ENCODE results near the gene EXOG. TPM values are rescaled to one million over a fixed set of nuclear protein-coding genes. Genes with fewer than 3 reads are reported as not detected.

EXOG gene
- total RNA-seq, 2 donors from 2014 or later, result 6.1 to 12.0 TPM

DNA sequence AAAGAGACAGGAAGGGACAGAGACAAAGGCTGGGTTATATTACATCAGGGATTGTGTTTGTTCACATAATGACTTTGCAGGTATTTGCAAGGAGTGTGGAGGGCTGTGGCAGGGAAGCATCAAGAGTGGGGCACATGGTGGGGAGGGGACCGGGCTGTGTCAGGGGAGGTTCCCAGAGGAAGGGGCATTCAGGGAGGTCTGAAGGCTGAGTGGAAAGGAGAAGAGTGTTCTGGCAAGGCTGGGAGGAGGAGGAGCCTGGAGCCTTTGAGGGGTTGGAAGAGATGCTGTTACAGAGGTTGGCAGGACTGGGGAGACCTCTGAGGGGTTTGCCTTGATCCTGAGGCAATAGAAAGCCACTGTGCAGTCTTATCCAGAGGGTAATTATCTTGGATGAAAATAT lies 49.4 kb downstream of the EXOG start:
- Histone ChIP-seq H3K27ac (no peak overlapping the region), H3K4me1 (no peaks in the 10 kb centered on the region), H3K27me3 (no peaks in the 10 kb centered on the region), H3K9me3 (no peaks in the 10 kb centered on the region), H3K4me3 (no peak overlapping the region), H3K36me3 (no peaks in the 10 kb centered on the region), H3K9ac (ENCODE audit: low read depth in 2 of 2, low read length in 2 of 2) (no peak overlapping the region)
- no peak for DNase-seq
- intact Hi-C loops (cut with DNase I), result no loop called here
- TF ChIP-seq, protein P1, sequence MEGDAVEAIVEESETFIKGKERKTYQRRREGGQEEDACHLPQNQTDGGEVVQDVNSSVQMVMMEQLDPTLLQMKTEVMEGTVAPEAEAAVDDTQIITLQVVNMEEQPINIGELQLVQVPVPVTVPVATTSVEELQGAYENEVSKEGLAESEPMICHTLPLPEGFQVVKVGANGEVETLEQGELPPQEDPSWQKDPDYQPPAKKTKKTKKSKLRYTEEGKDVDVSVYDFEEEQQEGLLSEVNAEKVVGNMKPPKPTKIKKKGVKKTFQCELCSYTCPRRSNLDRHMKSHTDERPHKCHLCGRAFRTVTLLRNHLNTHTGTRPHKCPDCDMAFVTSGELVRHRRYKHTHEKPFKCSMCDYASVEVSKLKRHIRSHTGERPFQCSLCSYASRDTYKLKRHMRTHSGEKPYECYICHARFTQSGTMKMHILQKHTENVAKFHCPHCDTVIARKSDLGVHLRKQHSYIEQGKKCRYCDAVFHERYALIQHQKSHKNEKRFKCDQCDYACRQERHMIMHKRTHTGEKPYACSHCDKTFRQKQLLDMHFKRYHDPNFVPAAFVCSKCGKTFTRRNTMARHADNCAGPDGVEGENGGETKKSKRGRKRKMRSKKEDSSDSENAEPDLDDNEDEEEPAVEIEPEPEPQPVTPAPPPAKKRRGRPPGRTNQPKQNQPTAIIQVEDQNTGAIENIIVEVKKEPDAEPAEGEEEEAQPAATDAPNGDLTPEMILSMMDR (IDR thresholded peaks at IDR 0.05), result no peak

DNA sequence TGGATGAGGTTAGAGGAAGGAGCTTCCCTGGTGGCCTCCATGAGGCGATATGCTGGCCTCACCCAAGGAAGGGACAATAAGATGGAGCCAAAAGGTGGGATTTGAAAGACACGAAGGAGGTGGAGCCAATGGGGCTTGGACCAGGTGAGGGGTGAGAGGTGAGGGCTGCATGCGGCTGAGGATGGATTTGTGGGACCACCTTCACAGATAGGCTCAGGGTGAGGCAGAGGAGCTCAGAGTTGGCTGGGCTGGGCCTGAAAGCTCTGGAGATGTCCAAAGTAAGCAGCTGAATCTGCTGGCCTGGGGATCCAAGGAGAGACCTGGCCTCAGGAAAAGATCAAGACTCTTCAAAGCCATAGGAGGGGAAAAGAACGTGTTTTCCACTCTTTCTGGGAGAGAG lies 49.8 kb downstream of the EXOG start:
- intact Hi-C loops (cut with DNase I), result no loop called here
- H3K9ac ChIP-seq (ENCODE audit: low read depth in 2 of 2, low read length in 2 of 2), result no peak overlapping the region
- TF ChIP-seq, protein P1 (IDR thresholded peaks at IDR 0.05), result no peak
- H3K36me3 ChIP-seq, result no peaks in the 10 kb centered on the region
- no peak overlapping the region for H3K27ac ChIP-seq
- no peak overlapping the region for H3K4me3 ChIP-seq
- no peaks in the 10 kb centered on the region for H3K9me3 ChIP-seq
- H3K4me1 ChIP-seq, result no peaks in the 10 kb centered on the region
- H3K27me3 ChIP-seq, result no peaks in the 10 kb centered on the region
- DNase-seq, result no peak

DNA sequence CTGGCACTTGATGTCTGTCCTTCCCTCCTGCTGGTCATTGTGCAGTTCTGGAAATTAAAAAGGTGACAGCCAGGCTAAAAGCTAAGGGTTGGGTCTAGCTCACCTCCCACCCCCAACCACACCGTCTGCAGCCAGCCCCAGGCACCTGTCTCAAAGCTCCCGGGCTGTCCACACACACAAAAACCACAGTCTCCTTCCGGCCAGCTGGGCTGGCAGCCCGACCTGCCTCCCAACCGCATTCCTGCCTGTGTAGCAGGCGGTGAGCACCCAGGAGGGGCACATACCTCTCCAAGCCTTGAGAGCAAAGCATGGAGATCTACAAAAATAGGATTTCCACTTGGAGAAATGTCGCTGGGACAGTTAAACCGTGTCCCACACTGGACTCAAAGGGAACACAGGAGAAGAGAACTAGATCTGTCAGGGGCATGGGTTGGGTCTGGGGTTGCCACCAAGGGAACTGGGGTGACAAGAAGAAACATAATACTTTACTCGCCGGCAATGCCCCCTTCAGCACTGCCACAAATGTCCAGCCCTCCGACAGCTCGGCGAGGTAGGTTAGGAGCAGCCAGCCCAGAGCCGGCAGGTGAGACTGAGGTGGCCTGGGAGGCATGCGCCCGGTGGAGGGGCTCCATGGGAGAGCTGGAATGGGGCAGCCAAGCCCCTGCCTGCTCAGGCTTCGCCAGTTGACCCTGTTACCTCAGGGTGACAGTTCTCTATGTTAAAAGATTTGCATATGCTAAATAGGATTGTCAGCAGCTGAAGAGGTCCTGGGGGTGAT lies 52.2 kb downstream of the EXOG start:
- Histone ChIP-seq H3K36me3 (no peaks in the 10 kb centered on the region), H3K9me3 (no peaks in the 10 kb centered on the region), H3K4me1 (no peaks in the 10 kb centered on the region), H3K27ac (no peak overlapping the region), H3K9ac (ENCODE audit: low read depth in 2 of 2, low read length in 2 of 2) (no peak overlapping the region), H3K4me3 (no peak overlapping the region), H3K27me3 (no peaks in the 10 kb centered on the region)
- intact Hi-C loops (cut with DNase I), result no loop called here
- TF ChIP-seq, protein P1 (IDR thresholded peaks at IDR 0.05), result no peak
- DNase-seq, result no peak

DNA sequence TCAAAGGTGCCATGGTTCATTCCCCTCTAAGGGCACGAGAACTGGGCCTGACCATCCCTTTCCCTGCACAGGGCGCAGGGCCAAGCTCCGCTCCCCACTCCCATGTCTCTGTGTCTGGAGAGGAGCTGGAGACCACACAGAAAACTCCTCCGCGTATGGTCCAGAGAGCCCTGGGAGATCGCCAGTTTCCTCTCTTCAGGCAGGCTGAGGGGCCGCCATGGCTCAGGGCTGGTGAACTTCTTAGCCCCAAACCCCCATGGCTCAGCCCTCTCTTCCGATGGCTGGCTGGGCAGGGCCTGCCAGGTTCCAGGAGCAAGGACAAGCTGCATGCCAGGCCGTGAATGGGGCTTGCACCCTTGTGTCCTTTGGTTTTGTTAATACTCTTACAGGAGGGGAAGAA lies 52.9 kb downstream of the EXOG start:
- TF ChIP-seq, protein P1 (IDR thresholded peaks at IDR 0.05), result no peak
- H3K4me3 ChIP-seq, result no peak overlapping the region
- no peak overlapping the region for H3K27ac ChIP-seq
- H3K9me3 ChIP-seq, result no peaks in the 10 kb centered on the region
- intact Hi-C loops (cut with DNase I), result no loop called here
- peak; percentile 9 for DNase-seq
- H3K36me3 ChIP-seq, result no peaks in the 10 kb centered on the region
- no peak overlapping the region for H3K9ac ChIP-seq (ENCODE audit: low read depth in 2 of 2, low read length in 2 of 2)
- no peaks in the 10 kb centered on the region for H3K27me3 ChIP-seq
- H3K4me1 ChIP-seq, result no peaks in the 10 kb centered on the region

DNA sequence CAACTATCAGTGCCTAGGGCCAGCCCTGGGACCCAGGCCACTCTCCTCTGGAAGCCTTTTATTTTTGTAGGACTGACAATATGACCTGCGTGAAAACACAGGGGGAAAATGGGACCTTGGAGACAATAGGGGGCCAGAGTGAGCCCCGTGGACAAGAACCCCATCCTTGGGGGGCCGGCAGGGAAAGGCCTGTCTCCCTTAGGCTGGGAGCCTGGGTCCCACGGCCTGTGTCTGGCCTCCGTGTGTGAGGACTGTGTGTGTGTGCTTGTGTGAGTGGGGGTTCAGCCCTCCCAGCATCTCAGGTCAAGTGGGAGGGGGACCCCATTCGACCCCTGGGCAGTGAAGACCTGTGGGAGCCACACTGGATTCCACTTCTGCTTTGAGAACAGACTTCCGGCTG lies 53.3 kb downstream of the EXOG start:
- intact Hi-C loops (cut with DNase I), result no loop called here
- Histone ChIP-seq H3K36me3 (no peaks in the 10 kb centered on the region), H3K27ac (no peak overlapping the region), H3K9ac (ENCODE audit: low read depth in 2 of 2, low read length in 2 of 2) (no peak overlapping the region), H3K9me3 (no peaks in the 10 kb centered on the region), H3K27me3 (no peaks in the 10 kb centered on the region), H3K4me1 (no peaks in the 10 kb centered on the region), H3K4me3 (no peak overlapping the region)
- DNase-seq, result no peak
- TF ChIP-seq, protein P1 (IDR thresholded peaks at IDR 0.05), result no peak
